DMS53 (cell line): ENCODE results near the gene COL4A4.
"Not testable (repeated sequence)": the region's sequence is repeated elsewhere in the genome, so short reads cannot be mapped to it uniquely, and the experiment has no call there.

Source experiments
- DNase-seq: peaks from one replicate; lab custom pipeline; 2025; lab: John Stamatoyannopoulos, UW

COL4A4 gene

DNA sequence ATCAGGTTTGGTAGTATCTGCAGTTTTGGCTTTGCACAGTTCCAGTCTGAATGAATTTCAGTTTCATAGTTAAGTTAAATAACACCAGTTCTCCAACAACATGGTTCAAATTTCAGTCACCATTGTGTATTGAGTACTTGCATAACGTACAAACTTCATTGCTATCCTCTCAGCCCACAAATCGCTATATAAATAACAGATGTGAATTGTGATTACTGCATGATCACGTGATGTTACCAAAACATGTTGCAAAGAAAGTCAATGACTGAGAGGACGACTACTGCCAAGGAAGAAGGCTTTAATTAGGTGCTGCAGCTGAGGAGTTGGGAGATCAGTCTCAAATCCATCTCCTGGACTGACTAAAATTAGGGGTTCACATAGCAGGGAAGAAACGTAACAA lies 48.2 kb downstream of the COL4A4 start:
- DNase-seq, result no peak

DNA sequence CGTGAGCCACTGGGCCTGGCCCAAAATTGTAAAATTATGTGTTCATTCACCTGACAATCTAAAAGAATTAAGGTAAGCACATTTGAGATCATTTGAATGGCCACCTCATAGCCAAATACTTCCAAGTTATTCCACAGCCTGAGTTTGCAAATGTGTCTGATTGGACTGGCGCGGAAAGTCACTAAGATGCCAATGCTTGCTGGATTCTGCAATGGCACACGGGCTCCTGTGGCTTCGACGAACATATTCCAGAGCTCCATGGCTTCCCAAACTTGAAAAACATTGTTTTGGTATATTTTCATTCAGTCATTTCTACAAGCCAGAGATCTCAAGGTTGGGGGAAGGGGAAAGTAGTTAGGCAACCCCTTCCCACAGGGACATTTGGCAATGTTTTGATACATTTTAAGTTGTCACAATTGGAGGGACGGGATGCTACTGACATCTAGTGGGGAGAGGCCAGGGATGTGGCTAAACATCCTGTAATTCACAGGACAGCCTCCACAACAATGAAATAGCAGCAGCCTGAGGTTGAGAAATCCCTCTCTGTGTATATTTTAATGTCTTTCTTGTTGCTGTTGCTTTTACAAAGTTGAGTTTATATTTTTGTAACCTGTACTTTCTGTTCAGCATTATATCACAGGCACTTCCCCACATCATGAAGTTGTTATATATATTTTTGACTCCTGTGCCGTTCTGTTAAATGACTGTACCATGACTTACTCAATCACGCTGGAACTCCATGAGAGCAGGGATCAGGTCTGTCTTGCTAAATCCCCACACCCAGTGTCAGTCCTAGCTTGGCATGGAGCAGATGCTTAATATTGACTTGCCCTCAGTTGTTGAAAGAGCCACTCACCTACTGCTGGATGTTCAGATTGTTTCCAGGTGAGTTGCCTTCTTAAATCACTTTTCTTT lies 56.9 kb downstream of the COL4A4 start:
- DNase-seq, result peak; percentile 69

DNA sequence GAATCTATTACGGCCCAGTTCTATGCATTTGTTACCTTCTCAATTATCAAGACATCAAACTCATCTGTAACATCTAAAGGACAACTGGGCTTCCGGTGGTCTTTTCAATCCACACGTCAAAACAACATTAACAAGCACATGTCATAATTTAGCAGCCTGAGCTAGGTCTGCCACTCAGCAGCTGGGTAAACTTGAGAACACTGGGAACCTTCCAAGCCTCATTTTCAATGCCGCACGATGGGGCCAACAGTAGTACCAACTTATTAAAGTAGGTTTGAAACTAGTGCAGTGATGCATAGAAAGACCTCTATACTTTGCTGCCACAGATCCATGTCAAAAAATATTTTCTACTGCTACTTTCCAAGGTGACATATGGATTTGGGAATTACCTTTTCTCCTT lies 60.4 kb downstream of the COL4A4 start:
- DNase-seq, result no peak

DNA sequence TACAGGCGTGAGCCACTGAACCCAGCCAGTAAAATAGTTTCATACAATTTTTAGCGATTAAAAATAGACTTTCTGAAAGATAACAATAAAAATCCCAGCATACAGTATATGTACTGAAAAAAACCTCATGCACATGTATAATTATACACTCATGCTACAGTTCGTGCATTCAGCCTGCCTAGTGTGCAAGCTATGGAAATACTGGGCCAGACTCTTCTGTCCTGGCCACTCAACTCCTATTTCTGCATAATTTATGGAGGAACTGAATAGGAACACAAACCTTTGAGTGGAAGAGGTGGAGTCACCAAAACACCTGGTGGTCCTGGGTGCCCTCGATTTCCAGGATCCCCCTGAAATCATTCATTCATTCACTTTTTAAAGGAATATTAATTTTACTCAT lies 64.7 kb downstream of the COL4A4 start:
- no peak for DNase-seq

DNA sequence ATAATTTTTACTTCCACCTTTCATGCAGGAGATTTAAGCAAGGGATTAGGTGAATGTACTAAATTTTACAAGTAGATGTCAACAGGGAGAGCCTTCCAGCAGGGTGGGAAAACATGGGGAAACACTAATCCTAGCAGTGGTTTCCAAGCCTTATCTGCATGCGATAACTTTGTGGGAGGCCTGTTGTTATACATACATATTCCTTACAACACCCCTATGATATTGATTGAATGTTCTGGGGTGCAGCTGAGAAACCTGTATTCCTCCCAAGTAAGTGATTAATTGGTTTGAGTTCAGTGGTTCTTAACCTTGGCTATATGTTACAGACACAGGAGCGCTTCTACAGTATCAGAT lies 65.9 kb downstream of the COL4A4 start:
- no peak for DNase-seq

DNA sequence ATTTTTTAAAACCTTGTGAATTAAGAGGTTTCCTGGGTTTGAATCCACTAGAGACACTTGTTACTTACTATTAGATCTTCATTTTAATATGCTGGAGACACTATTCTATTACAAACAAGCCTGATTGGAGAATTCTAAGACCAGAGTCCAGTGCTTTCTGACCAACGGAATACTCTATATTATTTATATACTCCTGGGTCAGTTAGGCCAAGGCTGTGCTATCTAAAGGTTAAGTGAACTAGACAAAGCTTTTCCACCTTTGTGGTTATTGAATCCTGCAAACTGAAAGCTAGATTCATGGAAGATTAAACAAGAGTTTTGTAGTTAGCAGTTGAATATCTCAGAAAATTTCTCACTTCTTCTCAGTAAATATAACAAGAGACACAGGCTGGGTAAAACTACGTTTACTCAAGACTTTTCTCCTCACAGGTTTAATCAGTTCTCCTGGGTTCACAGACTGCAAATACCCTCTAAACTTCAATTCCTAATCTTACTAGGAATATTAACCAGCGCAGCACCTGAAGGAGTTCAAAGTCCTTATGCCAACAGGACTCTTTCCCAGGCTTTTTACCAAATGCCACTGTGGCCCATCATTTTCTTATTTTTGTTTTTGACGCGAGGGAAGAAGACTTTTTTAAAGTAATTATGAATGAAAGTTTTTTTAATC lies 66.4 kb downstream of the COL4A4 start:
- no peak for DNase-seq

DNA sequence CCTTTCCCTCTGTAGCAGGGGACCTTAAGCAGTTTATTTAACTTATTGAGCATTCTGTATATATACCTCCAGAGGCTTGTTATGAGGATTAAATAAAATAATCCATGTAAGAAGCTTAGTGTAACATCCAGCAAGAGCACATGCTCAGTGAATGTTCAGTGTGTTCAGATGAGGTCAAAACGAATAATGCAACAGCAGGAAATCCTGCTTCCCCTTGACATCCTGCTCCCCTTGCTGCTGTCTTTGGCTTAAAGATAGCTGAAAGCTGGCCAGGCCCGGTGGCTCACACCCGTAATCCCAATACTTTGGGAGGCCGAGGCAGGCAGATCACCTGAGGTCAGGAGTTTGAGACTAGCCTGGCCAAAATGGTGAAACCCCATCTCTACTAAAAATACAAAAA lies 68.7 kb downstream of the COL4A4 start:
- no peak for DNase-seq

DNA sequence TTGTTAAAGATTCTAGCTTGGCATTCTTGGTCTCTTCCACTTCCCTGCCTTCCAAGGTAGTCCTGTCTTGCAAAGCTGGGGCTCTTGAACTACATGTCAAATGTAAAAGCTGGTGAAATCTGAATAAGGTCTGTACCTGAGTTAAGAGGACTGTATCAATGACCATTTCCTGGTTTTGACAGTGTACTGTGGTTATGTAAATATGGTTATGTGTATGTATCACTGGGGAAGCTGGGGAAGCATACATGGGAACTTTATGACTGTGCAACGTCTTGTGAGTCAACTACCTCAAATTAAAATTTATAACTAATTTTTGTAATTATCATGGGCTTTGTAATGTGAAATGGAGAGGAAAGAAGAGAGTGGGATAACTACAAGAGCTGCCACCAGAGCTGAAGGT lies 81.7 kb downstream of the COL4A4 start:
- peak; percentile 11 for DNase-seq

DNA sequence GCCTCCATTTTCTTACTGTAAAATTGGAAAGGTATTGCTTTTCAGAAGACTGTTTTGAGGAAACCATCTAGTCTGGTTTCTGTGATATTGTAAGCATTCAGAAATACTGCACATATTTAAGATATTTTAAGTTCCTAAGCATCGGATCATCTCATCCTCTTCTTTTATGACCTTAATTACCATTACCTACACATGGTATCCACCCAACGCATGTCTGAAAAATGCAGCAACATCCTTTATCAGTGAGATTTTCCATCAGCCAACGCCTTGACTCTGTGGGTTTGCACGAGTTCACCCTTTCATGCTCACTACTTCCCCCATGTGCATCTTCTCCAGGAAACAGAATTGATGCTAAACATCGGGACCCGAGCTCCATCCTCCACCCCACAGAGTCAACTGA lies 84.3 kb downstream of the COL4A4 start:
- no peak for DNase-seq

DNA sequence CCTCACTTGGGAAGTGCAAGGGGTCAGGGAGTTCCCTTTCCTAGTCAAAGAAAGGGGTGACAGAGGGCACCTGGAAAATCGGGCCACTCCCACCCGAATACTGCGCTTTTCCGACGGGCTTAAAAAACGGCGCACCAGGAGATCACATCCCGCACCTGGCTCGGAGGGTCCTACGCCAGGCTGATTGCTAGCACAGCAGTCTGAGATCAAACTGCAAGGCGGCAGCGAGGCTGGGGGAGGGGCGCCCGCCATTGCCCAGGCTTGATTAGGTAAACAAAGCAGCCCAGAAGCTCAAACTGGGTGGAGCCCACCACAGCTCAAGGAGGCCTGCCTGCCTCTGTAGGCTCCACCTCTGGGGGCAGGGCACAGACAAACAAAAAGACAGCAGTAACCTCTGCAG lies 98.9 kb downstream of the COL4A4 start:
- DNase-seq, result not testable (repeated sequence)

DNA sequence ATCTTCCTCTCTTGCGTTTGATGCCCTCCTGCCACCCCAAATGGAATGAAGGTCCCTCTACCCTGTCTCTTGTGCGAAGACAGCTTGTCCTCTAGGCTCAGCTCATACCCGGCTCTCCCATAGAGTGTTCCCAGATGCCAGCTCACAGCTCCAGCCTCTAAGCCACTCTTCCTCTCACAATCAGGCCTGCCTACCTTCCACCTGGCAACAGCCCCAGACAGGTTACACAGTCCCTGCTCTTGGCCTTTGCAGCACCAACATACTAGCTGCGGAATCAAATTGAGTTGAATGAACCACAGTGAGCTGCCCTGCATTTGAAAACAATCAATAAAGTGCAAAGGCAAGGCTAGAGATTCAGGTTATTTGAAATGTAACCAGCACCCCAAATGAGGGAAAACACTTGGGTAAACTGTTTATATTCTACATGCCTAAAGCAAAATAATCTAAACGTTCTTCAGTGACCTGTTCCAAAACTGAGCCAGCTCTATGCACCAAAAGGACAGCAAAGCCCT lies 105.1 kb downstream of the COL4A4 start:
- no peak for DNase-seq

DNA sequence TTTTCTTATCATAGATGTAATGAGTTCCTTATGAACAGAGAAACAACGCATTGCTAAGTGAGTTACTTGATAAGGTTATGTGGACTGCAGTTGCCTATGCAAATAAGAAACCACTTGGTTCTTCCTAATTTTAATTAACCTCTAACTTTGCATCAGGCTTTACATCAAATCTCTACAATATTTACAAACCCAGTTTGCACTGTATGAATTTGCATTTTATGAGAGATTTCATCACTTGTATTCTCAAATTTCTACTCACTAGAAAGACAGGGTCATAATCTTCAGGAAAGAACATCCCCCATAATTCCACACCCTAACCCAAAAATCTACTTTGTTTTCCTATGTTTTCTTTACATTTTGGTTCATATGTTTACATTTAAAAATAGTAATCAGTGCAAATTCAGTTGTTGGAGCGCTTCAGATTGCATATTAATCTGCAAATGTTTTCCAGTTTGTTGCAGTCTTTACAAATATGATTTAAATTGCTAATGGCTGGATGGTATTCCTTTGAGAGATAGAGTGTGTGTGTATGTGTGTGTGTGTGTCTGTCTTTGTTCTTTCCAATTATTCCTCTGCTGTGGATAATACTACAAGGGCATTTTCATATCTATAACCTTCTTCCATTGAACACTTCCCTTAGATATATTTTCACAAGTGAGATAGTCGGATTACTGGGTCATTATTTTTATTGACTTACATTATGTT lies 106.1 kb downstream of the COL4A4 start:
- no peak for DNase-seq

DNA sequence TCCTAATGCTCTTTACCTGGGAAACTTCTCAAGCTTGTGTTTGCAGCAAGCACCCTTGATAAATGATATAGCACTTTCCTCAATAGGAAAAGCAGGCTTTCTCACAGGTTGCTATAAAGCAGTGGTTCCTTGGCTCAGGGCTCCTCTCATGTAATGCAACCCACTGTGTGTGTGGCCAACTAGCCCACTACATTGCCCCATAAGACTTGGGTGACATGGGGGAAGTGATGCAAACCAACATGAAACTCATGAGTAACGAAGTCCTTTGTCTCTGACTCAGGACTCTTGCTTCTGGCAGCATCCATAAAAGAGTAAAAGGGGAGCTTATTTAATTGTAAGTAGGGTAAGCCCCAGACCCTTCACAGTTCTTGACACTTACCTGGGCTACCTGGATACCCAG lies 106.9 kb downstream of the COL4A4 start:
- no peak for DNase-seq

DNA sequence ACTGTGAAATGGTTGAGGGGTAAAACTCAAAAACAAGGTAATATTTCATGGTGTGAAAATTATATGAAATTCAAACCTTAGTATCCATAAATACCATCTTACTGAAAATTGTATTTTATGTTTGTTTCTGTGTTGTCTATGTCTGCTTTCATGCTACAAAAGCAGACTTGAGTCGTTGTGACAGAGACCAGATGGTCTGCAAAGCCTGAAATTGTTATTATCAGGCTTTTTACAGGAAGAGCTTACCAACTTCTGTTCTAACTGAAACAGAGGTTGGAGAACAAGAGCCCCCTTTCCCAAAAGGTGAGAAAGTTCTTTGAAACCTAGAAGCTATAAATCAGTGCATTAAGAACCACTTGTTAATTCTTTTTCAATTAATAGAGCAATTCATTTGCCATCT lies 110.0 kb downstream of the COL4A4 start:
- DNase-seq, result no peak

DNA sequence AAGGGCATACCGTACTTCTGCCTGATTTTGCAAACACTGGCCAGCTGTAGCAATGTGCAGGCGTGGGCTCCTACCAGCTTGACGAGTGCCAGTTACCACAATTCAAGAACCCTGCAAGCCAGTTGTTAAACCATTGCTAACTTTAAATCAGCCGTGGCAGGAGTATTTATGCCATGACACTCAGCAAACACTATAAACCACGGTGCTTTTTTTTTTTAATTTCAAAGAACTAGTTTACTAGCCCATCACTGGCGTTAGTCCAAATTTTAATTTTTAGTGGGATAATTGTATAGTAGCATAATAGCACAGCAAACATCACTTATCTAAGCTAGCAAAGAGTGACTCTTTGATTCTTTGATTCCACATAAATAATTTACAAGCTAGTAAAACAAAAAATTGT lies 111.1 kb downstream of the COL4A4 start:
- DNase-seq, result peak; percentile 65

DNA sequence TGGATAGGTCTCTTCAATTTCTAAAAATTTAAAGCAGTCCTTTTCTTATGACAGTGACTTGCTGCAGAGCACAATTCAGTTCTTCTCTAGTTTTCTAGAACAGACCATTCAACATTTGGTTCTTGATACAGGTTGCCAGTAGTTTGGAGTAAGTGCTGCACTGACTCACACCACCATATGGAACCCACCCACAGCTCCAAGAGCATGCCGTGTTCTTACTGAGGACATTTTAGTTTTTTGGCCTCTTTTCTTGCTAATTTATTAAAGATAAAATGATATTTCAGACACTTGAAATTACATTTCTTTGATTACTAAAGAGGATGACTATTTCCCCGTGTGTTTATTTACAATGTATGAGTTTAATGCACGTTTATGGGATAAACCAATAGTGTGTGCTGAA lies 120.0 kb downstream of the COL4A4 start:
- no peak for DNase-seq

DNA sequence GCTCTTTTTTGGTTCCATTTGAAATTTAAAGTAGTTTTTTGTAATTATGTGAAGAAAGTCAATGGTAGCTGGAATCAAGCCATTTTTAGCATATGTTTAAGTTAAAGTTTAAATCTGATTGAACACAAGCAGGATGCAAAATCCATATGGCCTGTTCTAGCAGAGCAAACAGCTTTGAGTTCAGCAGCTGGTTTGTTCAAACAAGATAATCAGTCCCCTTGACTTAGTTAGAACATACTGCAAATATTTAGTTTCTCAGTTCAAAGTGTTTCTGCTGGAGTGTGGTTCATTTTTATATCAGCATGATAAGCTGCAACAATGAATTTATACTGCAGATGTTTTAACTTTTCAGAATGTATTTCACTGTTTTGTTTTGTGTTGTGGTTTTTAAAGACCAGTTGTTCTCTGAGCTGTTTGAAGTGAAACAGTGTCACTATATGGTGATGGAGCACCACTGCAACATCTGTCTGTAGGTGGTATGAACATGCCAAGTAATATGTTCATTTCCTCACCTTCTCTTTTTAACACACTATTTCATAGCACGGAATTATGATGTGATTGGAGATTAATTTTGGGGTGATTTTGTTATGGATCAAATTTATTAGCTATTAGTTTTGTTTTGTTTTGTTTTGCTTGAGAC lies 125.3 kb downstream of the COL4A4 start:
- peak; percentile 76 for DNase-seq

DNA sequence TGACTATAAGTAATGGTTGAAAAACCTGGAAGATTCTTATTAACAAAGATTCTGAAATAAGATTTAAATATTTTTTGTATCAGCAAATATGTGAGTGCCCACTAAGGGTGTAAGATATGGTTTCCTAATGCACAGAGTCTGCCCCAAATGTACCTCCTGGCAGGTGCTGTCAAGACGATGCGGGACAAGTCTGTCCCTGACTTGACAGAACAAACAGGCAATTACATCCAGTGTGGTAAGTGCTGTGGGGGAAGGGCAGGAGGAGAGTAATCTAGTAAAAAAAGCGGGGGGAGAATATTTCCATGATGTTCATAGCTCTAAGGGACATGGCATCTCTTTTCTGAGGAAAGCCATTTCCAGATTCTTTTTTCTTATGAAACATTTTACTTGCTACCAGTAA lies 127.5 kb downstream of the COL4A4 start:
- peak; percentile 3 for DNase-seq

DNA sequence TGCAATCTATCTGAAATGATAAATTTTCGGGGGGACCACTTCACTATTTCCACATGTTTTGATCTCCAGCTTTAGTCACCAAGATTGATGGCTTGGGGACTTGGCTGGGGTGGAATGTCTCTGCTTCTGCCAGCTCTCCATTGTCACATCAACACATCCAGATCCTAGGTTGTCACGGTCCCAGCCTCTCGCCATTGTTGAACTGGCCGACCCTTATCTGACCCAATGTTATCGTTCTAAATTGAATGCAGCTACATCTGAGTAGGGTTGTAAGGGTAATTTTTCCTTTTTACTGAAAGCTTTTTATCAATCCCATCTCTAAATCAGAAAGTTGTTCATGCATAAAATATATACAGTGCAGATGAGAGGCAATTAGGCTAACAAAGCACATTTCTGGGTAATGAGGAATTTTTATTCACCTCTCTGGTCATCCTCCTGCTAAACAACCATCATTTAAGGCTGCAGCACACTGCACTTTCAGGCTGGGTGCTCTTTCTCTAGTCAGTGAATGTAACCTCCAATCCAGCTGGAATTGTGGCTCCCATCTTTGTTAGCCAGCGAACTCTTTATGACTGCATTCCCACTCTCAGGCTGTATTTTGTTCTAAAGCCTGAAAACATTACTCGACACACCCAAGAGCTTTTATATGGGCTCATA lies 128.2 kb downstream of the COL4A4 start:
- DNase-seq, result no peak

DNA sequence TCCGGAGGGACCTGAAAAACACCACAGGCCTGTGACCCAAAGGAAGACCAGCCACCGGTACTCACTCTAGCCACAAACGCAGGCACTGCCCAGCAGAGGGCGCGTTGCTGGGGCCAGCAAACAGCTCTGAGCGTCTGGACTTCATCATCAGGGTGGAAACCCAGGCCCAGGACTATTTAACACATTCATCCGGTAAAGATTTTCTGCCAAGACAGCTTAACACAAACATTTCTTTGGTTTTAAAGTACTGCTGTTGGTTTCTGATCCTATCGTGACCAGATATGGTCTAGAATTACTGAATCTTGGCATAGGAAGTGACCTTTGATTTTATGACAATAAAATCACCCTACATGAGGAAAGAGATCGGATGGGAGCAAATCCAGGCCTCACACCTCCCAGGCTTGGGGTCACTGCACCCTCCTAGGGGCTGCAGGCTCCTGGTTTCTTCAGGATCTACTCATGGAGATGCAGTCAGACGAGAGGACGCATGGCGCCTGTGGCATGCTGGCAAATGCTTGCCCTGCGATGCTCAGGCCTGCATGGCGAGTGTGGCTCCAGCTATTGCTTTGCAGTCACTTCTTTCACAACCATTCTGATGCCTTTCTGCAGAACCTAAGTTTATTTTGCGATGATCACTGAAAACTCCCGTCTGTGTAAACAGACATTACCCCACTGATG lies 130.4 kb downstream of the COL4A4 start:
- DNase-seq, result peak; percentile 72

DNA sequence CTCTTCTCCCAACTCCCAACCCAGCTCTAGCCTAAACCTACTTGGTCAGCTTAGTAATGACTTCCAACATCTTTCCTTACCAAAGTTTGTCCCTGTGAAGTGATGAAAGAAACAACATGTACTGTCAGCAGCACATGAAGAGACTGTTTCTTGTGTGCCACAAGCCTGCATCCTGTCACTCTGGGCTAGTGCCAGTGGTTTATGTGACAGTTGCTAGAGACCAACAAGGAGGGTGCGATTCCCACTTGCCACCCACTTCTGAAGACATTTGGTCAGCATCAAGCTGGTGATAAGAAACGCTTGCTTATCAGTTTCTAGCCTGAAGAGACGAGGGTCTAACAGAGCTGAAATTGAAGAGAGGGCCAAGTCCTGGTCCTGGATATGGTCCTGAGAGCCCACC lies 132.6 kb downstream of the COL4A4 start:
- DNase-seq, result no peak
